Lower lobe of right lung (tissue), 2 donors: ENCODE measurements around the gene CIPC. TPM values are rescaled to one million over a fixed set of nuclear protein-coding genes. Genes with fewer than 3 reads are reported as not detected.

Experiments used
- ATAC-seq, 2 donors: fragments of 200-7000 bp; cut with Tn5 transposase; one replicate each; pipeline ENCODE4 v1.9.1; 2020 to 2022; ENCODE audit warnings: mild to moderate bottlenecking in 2 of 2, moderate library complexity in 2 of 2
- DNase-seq: peaks from one replicate; pipeline ENCODE4 v3.0.0-alpha.2; 2020
- H3K27ac ChIP-seq: fragments of 200-600 bp; one replicate; pipeline ENCODE4 v1.8.0; 2022
- H3K27me3 ChIP-seq: fragments of 200-600 bp; one replicate; pipeline ENCODE4 v1.8.0; 2022; ENCODE audit warnings: low read depth
- H3K36me3 ChIP-seq: fragments of 200-600 bp; one replicate; pipeline ENCODE4 v1.8.0; 2022; ENCODE audit warnings: mild to moderate bottlenecking
- H3K4me1 ChIP-seq: fragments of 200-600 bp; one replicate; pipeline ENCODE4 v1.8.0; 2022
- H3K4me3 ChIP-seq: fragments of 200-600 bp; one replicate; pipeline ENCODE4 v1.8.0; 2022; ENCODE audit warnings: mild to moderate bottlenecking
- H3K9me3 ChIP-seq: fragments of 200-600 bp; one replicate; pipeline ENCODE4 v1.8.0; 2022
- intact Hi-C: fragments of 100-400 bp; cut with DNase I; formaldehyde crosslinking; loops from one replicate; pipeline ENCODE4 v1.11.0; 2022
- total RNA-seq: library from RNA; stranded (reverse); fragmentation: NEBNext Ultra II Directional; extraction: Animal tissue kit (Norgen Biotek cat#: 25700); gene quantifications from one replicate; pipeline ENCODE4 v1.2.1, GENCODE V29; 2021
- TF ChIP-seq, protein P1 (sequence below): fragments of 200-600 bp; IDR thresholded peaks from one replicate; pipeline ENCODE4 v1.8.0; 2022; ENCODE audit warnings: antibody characterized with exemption, mild to moderate bottlenecking
- donor health status: DM: no; HTN: yes; CAD: no; lungs with severe emphysema.

Gene CIPC
- total RNA-seq, 1 donor from 2014 or later, result 28.4 TPM

DNA sequence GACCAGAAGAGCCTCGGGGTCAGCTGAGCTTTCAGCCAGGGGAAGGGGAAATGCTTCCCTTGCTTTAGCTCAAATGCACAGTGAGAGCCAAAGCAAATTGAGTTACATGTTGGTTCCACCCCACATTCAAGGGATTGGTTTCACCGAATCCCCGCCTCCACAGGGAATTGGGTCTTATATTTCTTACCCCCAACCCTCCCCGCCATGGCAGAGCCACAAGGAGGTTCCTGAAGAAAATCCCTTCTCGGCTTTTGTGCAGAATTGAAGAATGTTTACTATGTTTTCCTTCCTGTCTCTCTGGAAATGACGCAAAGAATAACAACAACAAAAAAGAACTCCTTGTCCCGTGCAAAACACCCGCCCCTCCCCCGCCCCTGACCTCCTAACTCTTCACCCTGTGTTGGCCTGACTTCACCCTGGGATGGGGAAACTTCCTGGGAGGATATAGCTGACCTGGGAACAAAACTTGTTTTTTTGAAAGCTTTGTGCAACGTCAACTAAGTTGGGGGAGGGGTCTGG, 21.9 kb upstream of the CIPC start:
- intact Hi-C loops, result no loop called here
- Histone ChIP-seq H3K4me1 (peaks cover 31% of the 10 kb centered on the region), H3K27ac (peak overlapping the region; percentile 92), H3K27me3 (no peaks in the 10 kb centered on the region), H3K36me3 (no peaks in the 10 kb centered on the region), H3K4me3 (peak overlapping the region; percentile 42), H3K9me3 (no peaks in the 10 kb centered on the region)
- TF ChIP-seq, protein P1, sequence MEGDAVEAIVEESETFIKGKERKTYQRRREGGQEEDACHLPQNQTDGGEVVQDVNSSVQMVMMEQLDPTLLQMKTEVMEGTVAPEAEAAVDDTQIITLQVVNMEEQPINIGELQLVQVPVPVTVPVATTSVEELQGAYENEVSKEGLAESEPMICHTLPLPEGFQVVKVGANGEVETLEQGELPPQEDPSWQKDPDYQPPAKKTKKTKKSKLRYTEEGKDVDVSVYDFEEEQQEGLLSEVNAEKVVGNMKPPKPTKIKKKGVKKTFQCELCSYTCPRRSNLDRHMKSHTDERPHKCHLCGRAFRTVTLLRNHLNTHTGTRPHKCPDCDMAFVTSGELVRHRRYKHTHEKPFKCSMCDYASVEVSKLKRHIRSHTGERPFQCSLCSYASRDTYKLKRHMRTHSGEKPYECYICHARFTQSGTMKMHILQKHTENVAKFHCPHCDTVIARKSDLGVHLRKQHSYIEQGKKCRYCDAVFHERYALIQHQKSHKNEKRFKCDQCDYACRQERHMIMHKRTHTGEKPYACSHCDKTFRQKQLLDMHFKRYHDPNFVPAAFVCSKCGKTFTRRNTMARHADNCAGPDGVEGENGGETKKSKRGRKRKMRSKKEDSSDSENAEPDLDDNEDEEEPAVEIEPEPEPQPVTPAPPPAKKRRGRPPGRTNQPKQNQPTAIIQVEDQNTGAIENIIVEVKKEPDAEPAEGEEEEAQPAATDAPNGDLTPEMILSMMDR, result no peak
- peak; percentile 89 for ATAC-seq
- DNase-seq, result peak; percentile 74

DNA sequence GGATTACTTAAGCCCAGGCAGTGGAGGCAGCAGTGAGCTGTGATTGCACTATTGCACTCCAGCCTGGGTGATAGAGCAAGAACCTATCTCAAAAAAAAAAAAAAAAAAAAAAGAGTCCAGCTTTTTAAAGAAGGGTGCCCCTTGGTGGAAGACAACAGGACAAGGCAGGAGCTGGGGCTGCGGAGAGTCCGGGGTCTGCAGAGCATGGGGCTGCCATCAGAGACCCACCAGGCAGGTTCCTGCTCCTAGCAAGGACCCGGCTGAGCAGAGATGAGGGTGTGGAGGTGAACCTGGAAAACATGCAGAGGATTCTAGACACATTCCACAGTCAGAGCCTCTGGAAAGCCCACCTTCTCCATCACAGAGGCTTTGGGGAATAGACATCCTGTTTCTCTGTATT, 21.0 kb upstream of the CIPC start:
- no peak for DNase-seq
- H3K27me3 ChIP-seq, result no peaks in the 10 kb centered on the region
- TF ChIP-seq, protein P1, result no peak
- no peaks in the 10 kb centered on the region for H3K9me3 ChIP-seq
- intact Hi-C loops, result no loop called here
- no peak for ATAC-seq
- peak overlapping the region; percentile 77 for H3K27ac ChIP-seq
- no peak overlapping the region for H3K4me3 ChIP-seq
- H3K36me3 ChIP-seq, result no peaks in the 10 kb centered on the region
- peaks cover 31% of the 10 kb centered on the region for H3K4me1 ChIP-seq

- TF ChIP-seq, protein P1, result no peak
- no peaks in the 10 kb centered on the region for H3K36me3 ChIP-seq
- H3K4me3 ChIP-seq, result no peak overlapping the region
- no peaks in the 10 kb centered on the region for H3K27me3 ChIP-seq
- DNase-seq (no peak), ATAC-seq (no peak)
- no peaks in the 10 kb centered on the region for H3K9me3 ChIP-seq
- H3K4me1 ChIP-seq, result peaks cover 3% of the 10 kb centered on the region
- H3K27ac ChIP-seq, result no peak overlapping the region
- intact Hi-C loops, result no loop called here
Observed at GRCh38 chr14:77082356-77082755, 15.7 kb upstream of the CIPC start.

DNA sequence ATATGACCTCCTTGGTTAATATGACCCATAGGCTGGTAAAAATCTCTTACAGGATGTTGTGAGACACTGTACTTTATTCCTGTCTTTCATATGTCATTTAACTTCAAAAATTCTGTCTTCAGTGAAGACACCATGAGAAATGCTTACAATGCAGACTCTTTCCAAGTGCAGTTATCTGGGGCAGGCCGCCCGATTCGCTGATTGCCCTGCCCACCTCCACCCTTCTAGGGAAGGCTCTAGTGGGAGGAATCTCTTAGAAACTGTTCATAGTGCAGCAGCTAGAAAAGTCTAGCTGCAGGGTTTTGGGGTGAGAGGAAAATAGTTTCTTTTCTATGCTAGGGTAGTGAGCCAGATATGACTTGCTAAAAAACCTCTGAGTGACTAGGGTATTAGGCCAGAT, 15.0 kb upstream of the CIPC start:
- ATAC-seq (no peak), DNase-seq (no peak)
- TF ChIP-seq, protein P1, result no peak
- no peak overlapping the region for H3K4me3 ChIP-seq
- intact Hi-C loops, result no loop called here
- H3K9me3 ChIP-seq, result no peaks in the 10 kb centered on the region
- no peaks in the 10 kb centered on the region for H3K4me1 ChIP-seq
- H3K27me3 ChIP-seq, result no peaks in the 10 kb centered on the region
- no peak overlapping the region for H3K27ac ChIP-seq
- no peaks in the 10 kb centered on the region for H3K36me3 ChIP-seq

DNA sequence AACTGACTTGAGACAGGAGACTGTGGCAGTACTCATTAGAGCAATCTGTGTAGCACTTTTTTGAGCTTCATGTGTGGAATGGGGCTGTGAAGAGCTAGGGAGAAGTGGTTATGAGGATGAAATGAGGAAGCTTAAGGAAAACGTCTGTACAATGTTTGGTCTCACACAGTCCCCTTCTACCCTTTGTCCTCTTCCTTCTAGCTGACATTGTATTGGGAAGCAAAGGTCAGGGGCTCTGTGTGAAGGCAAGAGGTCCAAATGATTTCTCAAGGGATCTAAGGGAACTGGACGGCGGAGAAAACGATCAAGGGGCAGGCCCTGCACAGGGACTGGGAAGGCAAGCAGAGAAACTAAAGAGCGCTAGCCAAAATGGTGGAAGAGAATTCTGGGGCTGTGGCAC, 13.1 kb upstream of the CIPC start:
- no peaks in the 10 kb centered on the region for H3K36me3 ChIP-seq
- TF ChIP-seq, protein P1, result no peak
- DNase-seq, result no peak
- ATAC-seq, result peak in 1 of 2 donors; percentile 66
- H3K27me3 ChIP-seq, result no peaks in the 10 kb centered on the region
- no peaks in the 10 kb centered on the region for H3K9me3 ChIP-seq
- no peak overlapping the region for H3K4me3 ChIP-seq
- peak overlapping the region; percentile 31 for H3K27ac ChIP-seq
- intact Hi-C loops, result no loop called here
- H3K4me1 ChIP-seq, result no peaks in the 10 kb centered on the region

DNA sequence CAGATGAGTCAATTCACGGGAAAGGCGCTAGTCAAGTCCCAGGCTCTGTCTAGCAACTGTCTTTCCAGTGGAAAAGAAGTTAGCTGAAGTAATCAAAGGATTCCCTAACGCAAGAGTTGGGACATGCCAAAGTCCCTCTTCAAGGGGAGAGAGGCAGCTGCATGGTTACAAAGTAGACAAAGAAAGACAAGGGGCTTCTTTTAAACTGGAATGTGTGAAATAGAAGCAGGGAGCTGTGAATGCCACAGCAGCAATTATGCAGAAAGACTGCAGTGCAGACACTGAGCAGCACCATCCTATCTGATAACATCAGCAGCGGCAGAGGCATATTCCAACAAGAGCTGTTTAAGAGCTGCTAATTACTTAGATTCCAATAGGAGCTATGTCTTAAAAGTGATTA, 12.5 kb upstream of the CIPC start:
- ATAC-seq (no peak), DNase-seq (no peak)
- intact Hi-C loops, result no loop called here
- Histone ChIP-seq H3K27ac (peak overlapping the region; percentile 31), H3K36me3 (no peaks in the 10 kb centered on the region), H3K4me3 (no peak overlapping the region), H3K4me1 (no peaks in the 10 kb centered on the region), H3K9me3 (no peaks in the 10 kb centered on the region), H3K27me3 (no peaks in the 10 kb centered on the region)
- TF ChIP-seq, protein P1, result no peak
